GM18907 (cell line): ENCODE data around the gene CARS1.

Source experiments
- ATAC-seq: cut with Tn5 transposase; IDR thresholded peaks from one replicate; pipeline ENCODE4 v1.9.1; 2021; ENCODE audit warnings: mild to moderate bottlenecking, moderate library complexity; ENCODE audit not compliant: unreplicated experiment

The CARS1 gene

DNA sequence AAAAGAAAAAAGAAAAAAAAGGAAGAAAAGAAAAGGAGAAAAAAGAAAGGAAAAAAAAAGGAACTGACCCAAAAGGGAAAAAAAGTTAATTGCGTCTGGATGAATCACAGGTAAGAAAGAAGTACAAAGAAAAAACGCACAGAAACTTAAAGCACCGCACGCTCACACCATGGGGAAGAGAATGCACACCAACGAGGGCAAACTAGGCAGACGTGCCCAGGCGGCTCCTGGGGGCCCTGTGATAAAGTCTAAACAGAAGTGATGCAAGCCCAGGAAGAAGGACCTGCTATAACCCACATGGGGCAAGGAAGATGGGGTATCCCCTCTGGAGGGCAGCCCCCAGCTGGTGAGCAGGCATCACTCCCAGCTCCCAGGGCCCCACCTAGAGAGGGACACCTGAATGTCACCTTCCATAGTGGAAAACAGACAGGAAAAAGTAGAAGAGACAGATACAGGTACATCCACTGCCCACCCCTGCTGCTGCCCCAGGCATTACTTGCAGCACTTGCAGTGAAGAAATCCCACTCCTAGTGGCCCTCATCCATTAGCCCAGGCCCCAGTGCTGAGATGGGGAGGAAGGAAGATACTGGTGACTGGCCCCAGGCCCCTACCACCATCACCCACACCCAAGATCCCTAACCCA is 94.0 kb downstream of the CARS1 start:
- ATAC-seq: no peak

DNA sequence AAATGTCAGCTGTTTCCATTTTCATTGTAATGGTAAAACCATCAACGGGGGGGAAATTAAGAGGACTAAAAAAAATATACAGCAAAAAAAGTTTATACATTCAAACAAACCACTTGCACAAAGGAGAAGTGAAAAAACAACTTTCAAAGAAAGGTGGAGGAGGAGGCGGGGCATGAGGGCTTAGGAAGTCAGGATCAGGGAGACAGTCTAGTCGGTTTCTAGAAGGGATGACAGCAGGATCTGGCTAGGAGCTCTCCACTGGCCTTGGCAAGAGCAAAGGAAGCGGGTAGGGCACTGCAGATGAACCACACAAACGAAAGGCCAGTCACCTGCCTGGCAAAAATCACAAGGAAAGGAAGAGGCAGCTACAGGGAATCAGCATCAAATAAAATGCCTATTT is 96.1 kb downstream of the CARS1 start:
- ATAC-seq: no peak

GRCh38 chr11:2960139-2960538 is 97.1 kb downstream of the CARS1 start:
- ATAC-seq: no peak

DNA sequence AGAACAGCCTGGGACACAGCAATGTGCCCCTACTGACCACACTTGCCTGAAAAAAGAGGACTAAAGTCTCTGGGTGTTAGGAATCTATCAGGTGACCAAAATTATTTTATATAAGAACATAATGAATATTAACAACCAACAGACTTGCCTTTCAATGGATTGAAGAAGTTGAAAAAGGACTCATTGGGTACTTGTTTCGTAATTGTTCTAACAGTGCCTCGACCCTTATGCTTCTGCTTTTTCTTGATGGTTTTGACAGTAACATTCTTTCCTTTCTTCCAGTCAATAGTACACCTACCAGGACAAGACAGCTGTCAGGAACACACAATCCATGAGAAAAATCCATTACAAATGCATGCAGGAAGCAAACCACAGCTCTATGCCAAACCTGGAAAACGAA is 99.0 kb downstream of the CARS1 start:
- ATAC-seq: no peak

- ATAC-seq: no peak
Observed at GRCh38 chr11:2955906-2956476, 101.2 kb downstream of the CARS1 start.

DNA sequence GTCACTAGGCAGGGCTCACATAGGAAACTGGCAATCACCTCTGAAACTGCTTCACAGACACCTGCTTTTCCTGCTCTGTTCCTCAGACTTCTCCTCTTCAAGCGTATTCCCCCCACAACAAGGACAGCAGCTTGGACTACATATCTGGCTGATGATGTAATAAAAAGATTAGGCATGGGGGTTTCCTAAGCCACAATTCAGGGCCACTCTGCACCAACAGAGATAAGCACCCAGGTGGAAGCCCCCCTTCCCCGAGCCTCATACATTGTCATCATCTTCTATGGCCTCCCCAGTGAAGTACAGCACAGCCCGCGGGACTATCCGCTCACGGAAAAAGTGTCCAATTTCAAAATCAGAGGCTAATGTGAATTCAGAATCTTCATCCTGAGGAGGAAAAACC is 103.0 kb downstream of the CARS1 start:
- no peak for ATAC-seq

GRCh38 chr11:2952290-2952689 is 104.9 kb downstream of the CARS1 start:
- no peak for ATAC-seq

DNA sequence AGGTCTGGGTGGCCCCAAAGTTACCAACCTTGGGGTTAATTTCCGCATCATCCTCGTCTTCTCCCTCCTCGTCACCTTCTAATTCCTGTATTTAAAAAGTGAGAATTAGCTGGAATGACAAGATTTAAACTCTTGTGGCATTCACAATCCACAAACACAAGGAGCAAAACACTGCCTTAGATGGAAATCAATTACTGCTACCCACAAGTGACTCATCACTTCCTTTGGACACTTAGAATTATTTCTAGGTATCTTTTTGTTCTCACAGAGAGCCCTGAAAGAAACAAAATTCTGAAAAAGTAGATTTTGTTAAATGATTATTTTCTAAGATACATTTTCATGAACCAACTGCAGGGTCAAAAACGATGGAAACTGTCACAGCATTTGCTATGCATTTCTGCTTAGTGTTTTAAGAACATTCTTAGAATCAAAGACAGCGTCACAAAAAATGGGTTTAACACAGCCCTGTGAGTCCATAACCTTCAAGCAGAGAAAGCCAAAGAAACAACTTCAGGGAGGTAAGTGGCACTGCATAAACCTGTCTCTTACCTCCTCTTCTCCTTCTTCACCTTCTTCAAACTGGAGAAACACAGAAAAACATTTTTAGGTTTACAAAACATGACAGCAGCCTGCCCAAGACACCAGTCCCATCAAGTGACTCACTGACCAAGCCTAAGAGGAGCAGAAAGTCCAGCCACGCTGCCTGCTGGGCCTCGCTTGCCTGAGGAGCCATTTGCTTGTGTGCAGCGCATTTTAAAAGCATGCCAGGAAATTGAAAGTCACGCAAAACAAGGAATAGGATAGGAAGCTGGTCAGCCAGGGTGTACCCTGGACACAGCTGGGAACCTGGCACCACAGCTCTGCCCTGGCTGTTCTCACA is 105.8 kb downstream of the CARS1 start:
- ATAC-seq: no peak
